HFFc6 (cell line): Measurements from ENCODE around the gene ERC2. TPM values are rescaled to one million over a fixed set of nuclear protein-coding genes. Genes with fewer than 3 reads are reported as not detected.

Source experiments
- DNase-seq: peaks from one replicate; pipeline ENCODE4 v3.0.0-alpha.2; 2018
- H3K27ac Mint-ChIP-seq: 2 replicates; pipeline ENCODE4 v1.8.0; 2020; ENCODE audit warnings: mild to moderate bottlenecking, mixed read lengths
- H3K27me3 Mint-ChIP-seq: 2 replicates; pipeline ENCODE4 v1.8.0; 2021; ENCODE audit warnings: mild to moderate bottlenecking, moderate library complexity, mixed read lengths; ENCODE audit not compliant: insufficient read depth
- H3K36me3 Mint-ChIP-seq: 2 replicates; pipeline ENCODE4 v1.8.0; 2021; ENCODE audit warnings: low read depth, mixed read lengths
- H3K4me1 Mint-ChIP-seq: 2 replicates; pipeline ENCODE4 v1.8.0; 2020; ENCODE audit warnings: low read depth, mixed read lengths
- H3K4me3 Mint-ChIP-seq: 2 replicates; pipeline ENCODE4 v1.8.0; 2020; ENCODE audit warnings: mild to moderate bottlenecking, moderate library complexity, mixed read lengths
- H3K9me3 Mint-ChIP-seq: 2 replicates; pipeline ENCODE4 v1.8.0; 2020; ENCODE audit warnings: mild to moderate bottlenecking, mixed read lengths
- total RNA-seq, 6 experiments: library from RNA; stranded (reverse); fragmentation: NEBNext Ultra II Directional; extraction: Animal tissue kit (Norgen Biotek cat#: 25700); gene quantifications; 2 replicates in 1 of 6; 3 replicates in 5 of 6; pipeline ENCODE4 v1.2.3, GENCODE V29; 2021
- TF ChIP-seq, protein P1 (sequence below): fragments of 200-600 bp; sonication (generic); IDR thresholded peaks from 2 replicates; pipeline ENCODE4 v1.5.0; 2021; ENCODE audit warnings: antibody characterized with exemption, mild to moderate bottlenecking

ERC2 gene
- total RNA-seq, 6 experiments from 2014 or later = 0.11 TPM; not detected in 5

DNA sequence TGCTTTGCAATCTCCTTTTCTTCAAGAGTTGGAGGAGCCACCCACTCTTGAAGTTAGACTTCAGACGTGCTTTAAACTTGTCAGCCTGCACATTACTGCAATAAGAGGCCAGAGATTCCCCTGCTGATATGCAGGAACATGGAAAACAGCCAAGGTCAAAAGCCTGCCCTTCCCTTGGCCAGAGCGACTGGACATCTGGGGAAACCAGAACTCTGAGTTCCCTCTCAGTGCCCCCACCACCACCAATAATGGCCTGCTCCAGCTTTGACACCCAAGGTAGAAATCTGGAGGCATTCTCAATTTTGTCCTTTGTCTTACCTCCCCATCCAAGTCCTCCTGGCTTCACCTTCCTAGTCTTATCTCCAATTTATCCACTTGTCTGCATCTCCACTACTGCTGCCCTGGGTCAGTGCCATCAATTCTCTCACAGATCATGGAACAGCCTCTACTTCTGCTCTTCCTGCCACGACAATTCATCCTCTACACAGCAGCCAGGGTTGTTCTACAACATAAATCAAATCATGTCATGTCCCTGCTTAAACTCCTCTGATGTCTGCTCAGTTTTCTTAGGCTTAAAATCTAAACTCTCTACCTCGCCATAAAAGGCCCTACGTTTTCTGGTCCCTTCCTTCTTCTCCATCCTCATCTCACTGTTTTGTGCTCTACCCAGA is 789.6 kb downstream of the ERC2 start:
- TF ChIP-seq, protein P1, sequence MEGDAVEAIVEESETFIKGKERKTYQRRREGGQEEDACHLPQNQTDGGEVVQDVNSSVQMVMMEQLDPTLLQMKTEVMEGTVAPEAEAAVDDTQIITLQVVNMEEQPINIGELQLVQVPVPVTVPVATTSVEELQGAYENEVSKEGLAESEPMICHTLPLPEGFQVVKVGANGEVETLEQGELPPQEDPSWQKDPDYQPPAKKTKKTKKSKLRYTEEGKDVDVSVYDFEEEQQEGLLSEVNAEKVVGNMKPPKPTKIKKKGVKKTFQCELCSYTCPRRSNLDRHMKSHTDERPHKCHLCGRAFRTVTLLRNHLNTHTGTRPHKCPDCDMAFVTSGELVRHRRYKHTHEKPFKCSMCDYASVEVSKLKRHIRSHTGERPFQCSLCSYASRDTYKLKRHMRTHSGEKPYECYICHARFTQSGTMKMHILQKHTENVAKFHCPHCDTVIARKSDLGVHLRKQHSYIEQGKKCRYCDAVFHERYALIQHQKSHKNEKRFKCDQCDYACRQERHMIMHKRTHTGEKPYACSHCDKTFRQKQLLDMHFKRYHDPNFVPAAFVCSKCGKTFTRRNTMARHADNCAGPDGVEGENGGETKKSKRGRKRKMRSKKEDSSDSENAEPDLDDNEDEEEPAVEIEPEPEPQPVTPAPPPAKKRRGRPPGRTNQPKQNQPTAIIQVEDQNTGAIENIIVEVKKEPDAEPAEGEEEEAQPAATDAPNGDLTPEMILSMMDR = no peak
- H3K36me3 Mint-ChIP-seq = no peaks in the 10 kb centered on the region
- H3K4me1 Mint-ChIP-seq = peaks cover 5% of the 10 kb centered on the region; the same call in 1 of the 2 replicates
- H3K4me3 Mint-ChIP-seq = no peak overlapping the region
- no peaks in the 10 kb centered on the region for H3K9me3 Mint-ChIP-seq
- DNase-seq = no peak
- H3K27ac Mint-ChIP-seq = no peak overlapping the region
- peaks cover 13% of the 10 kb centered on the region for H3K27me3 Mint-ChIP-seq

DNA sequence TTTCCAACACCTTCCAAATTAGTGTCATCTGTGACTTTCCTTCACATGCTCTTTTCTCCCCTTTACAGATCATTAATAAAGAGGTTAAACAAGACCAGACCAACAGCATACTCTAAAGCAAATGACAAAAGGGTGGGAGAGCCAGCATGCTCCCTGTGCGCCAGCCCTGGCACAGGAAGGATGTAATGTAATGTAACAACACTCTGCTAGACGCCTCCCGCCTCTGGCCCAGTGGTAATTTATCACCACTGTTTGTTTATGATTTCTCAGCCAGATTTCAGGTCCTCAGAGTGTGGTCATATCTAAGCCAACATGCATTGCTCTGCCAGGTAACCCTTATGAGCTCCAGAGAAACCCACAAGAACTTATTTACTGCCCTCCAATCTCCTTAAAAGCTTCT is 791.6 kb downstream of the ERC2 start:
- no peaks in the 10 kb centered on the region for H3K36me3 Mint-ChIP-seq
- no peak for DNase-seq
- no peak overlapping the region for H3K27ac Mint-ChIP-seq
- TF ChIP-seq, protein P1 = no peak
- H3K9me3 Mint-ChIP-seq = no peaks in the 10 kb centered on the region
- peaks cover 6% of the 10 kb centered on the region; the same call in 1 of the 2 replicates for H3K4me1 Mint-ChIP-seq
- no peak overlapping the region for H3K4me3 Mint-ChIP-seq
- peaks cover 10% of the 10 kb centered on the region for H3K27me3 Mint-ChIP-seq

DNA sequence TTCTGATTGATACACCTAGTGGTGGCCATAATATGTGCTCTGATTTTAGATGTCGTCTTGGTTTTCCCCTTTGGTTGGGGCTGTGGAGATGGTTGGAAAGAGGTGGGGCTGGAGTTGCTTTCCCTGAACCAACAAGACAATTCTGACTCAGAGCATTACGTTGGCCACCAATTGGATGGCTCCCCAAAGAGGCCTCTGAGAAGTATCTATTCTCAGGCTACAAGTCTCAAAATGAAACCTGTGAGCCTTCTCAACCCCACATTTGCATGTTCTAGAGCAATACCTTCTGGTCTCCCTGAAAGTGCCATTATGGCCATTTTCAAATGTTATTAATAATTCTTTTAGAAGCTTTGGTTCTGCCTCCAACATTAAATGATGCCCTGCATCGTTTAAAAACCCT is 792.8 kb downstream of the ERC2 start:
- Mint-ChIP-seq H3K4me3 (no peak overlapping the region), H3K27me3 (peaks cover 10% of the 10 kb centered on the region), H3K27ac (no peak overlapping the region), H3K4me1 (peaks cover 6% of the 10 kb centered on the region; the same call in 1 of the 2 replicates), H3K9me3 (no peaks in the 10 kb centered on the region), H3K36me3 (no peaks in the 10 kb centered on the region)
- TF ChIP-seq, protein P1 = no peak
- no peak for DNase-seq

DNA sequence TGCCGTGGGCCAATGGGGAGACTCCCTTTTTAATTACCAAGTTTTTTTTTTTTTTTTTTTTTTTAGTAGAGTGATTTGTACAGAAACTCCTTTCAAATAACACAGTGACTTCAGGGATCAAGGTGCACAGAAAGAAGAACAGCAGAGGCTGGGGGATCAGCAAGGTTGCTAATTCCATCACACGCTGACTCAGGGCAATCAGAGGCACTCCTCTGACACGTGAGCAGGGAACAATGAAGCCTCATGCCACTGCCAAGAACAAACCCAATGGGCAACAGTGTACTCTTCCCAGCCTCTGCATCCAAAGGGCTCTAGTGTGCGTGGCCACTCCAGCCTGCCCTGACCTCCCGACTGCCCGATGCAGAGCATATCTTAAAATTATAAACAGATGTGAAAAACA is 794.5 kb downstream of the ERC2 start:
- no peaks in the 10 kb centered on the region for H3K36me3 Mint-ChIP-seq
- no peak overlapping the region for H3K4me3 Mint-ChIP-seq
- no peak for DNase-seq
- peaks cover 11% of the 10 kb centered on the region for H3K4me1 Mint-ChIP-seq
- H3K9me3 Mint-ChIP-seq = no peaks in the 10 kb centered on the region
- peaks cover 9% of the 10 kb centered on the region for H3K27me3 Mint-ChIP-seq
- TF ChIP-seq, protein P1 = no peak
- no peak overlapping the region for H3K27ac Mint-ChIP-seq

DNA sequence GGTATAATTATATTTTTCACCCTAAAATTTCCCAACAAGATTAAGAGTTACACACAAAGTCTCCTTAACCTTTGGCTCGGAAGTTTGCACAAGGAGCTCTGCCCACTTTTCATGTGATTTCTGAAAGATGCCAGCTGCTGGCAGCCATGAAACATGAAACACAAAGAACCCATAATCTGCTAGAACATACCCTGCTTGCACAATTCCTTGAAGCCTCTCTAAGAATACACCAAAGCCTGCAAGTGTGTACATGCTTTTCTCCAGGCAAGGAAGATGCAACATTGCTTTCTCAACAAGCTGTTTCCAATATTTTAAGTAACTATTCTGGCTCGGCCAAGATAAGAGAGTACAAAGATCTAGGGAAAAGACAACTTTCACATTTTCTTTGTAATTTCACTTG is 799.1 kb downstream of the ERC2 start:
- H3K4me1 Mint-ChIP-seq = peaks cover 18% of the 10 kb centered on the region
- H3K27ac Mint-ChIP-seq = no peak overlapping the region
- no peak for DNase-seq
- H3K4me3 Mint-ChIP-seq = no peak overlapping the region
- TF ChIP-seq, protein P1 = no peak
- H3K9me3 Mint-ChIP-seq = no peaks in the 10 kb centered on the region
- no peaks in the 10 kb centered on the region for H3K36me3 Mint-ChIP-seq
- peaks cover 6% of the 10 kb centered on the region for H3K27me3 Mint-ChIP-seq
